HL-60 (cell line): Measurements from ENCODE around the gene KAT2A.

Experiments used
- GABPA ChIP-seq: IDR thresholded peaks from 2 replicates; pipeline ENCODE4 v1.6.1; 2012; ENCODE audit warnings: low read depth
- POLR2AphosphoS5 ChIP-seq: IDR thresholded peaks from 2 replicates; pipeline ENCODE4 v1.6.1; 2012; ENCODE audit warnings: low read depth
- TF ChIP-seq, protein P1 (sequence below): IDR thresholded peaks from one replicate; pipeline ENCODE4 v1.5.1; 2011; ENCODE audit warnings: low read length, control low read depth, inconsistent platforms; ENCODE audit not compliant: insufficient read depth
- TF ChIP-seq, protein P2 (sequence below): IDR thresholded peaks from 2 replicates; pipeline ENCODE4 v1.6.1; 2012; ENCODE audit warnings: low read depth; ENCODE audit not compliant: insufficient replicate concordance

DNA sequence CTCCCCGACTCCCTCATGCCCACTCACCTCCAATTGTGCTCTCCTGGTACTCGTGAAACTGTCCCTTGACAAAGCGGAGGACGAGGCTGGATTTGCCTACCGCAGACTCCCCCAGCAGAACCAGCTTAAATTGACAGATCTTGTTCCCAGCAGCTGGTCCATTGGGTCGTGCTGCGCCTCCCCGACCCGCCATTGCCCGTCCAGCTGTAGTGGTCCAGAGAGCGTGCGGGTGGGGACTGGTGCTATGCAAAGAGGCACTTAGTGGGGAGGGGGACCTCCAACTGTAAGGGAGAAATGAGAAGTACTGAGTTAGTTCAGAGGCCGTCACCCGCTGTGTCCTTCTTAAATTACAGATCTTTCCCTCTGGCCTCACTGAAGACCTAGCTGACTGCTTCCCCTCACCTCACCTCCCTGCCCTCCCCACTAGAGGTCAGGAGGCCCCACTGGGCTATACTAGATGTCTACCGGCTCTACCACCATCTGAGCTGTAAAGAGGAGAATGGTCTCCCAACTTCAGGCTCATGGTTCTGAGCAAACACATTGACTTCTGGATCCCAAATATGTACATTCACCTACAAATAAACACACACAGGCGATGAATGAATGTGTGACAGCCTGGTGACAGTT, 9.3 kb upstream of the KAT2A start:
- TF ChIP-seq, protein P1, sequence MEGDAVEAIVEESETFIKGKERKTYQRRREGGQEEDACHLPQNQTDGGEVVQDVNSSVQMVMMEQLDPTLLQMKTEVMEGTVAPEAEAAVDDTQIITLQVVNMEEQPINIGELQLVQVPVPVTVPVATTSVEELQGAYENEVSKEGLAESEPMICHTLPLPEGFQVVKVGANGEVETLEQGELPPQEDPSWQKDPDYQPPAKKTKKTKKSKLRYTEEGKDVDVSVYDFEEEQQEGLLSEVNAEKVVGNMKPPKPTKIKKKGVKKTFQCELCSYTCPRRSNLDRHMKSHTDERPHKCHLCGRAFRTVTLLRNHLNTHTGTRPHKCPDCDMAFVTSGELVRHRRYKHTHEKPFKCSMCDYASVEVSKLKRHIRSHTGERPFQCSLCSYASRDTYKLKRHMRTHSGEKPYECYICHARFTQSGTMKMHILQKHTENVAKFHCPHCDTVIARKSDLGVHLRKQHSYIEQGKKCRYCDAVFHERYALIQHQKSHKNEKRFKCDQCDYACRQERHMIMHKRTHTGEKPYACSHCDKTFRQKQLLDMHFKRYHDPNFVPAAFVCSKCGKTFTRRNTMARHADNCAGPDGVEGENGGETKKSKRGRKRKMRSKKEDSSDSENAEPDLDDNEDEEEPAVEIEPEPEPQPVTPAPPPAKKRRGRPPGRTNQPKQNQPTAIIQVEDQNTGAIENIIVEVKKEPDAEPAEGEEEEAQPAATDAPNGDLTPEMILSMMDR, result no peak
- TF ChIP-seq POLR2AphosphoS5, result no peak
- TF ChIP-seq, protein P2, sequence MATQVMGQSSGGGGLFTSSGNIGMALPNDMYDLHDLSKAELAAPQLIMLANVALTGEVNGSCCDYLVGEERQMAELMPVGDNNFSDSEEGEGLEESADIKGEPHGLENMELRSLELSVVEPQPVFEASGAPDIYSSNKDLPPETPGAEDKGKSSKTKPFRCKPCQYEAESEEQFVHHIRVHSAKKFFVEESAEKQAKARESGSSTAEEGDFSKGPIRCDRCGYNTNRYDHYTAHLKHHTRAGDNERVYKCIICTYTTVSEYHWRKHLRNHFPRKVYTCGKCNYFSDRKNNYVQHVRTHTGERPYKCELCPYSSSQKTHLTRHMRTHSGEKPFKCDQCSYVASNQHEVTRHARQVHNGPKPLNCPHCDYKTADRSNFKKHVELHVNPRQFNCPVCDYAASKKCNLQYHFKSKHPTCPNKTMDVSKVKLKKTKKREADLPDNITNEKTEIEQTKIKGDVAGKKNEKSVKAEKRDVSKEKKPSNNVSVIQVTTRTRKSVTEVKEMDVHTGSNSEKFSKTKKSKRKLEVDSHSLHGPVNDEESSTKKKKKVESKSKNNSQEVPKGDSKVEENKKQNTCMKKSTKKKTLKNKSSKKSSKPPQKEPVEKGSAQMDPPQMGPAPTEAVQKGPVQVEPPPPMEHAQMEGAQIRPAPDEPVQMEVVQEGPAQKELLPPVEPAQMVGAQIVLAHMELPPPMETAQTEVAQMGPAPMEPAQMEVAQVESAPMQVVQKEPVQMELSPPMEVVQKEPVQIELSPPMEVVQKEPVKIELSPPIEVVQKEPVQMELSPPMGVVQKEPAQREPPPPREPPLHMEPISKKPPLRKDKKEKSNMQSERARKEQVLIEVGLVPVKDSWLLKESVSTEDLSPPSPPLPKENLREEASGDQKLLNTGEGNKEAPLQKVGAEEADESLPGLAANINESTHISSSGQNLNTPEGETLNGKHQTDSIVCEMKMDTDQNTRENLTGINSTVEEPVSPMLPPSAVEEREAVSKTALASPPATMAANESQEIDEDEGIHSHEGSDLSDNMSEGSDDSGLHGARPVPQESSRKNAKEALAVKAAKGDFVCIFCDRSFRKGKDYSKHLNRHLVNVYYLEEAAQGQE, result no peak
- no peak for TF ChIP-seq GABPA
